Effector memory CD4-positive, alpha-beta T cell (primary cell): ENCODE measurements around the gene GJC3.
"Not testable (repeated sequence)": the region's sequence is repeated elsewhere in the genome, so short reads cannot be mapped to it uniquely, and the experiment has no call there.

Experiments used
- DNase-seq, 3 donors: peaks; one replicate each; pipeline ENCODE4 v3.0.0-alpha.2; 2020
- H3K27ac ChIP-seq: 2 replicates; pipeline ENCODE4 v1.7.0; 2013; ENCODE audit warnings: mild to moderate bottlenecking, low read length, moderate library complexity; ENCODE audit not compliant: insufficient read depth, poor library complexity, severe bottlenecking
- H3K27me3 ChIP-seq: replicated peaks from 2 replicates; pipeline ENCODE4 v1.7.0; 2013; ENCODE audit warnings: mild to moderate bottlenecking, low read length; ENCODE audit not compliant: insufficient read depth, control insufficient read depth, poor library complexity, severe bottlenecking
- H3K36me3 ChIP-seq: 2 replicates; pipeline ENCODE4 v1.7.0; 2013; ENCODE audit warnings: mild to moderate bottlenecking, low read length, moderate library complexity; ENCODE audit not compliant: control insufficient read depth, insufficient read depth
- H3K4me1 ChIP-seq: 2 replicates; pipeline ENCODE4 v1.7.0; 2013; ENCODE audit warnings: low read length, mild to moderate bottlenecking; ENCODE audit not compliant: control insufficient read depth, insufficient read depth, poor library complexity, severe bottlenecking
- H3K4me3 ChIP-seq: 2 replicates; pipeline ENCODE4 v1.7.0; 2013; ENCODE audit warnings: low read length, low read depth, mild to moderate bottlenecking; ENCODE audit not compliant: insufficient read depth, poor library complexity, severe bottlenecking
- H3K9me3 ChIP-seq: 2 replicates; pipeline ENCODE4 v1.7.0; 2013; ENCODE audit warnings: mild to moderate bottlenecking, low read length, moderate library complexity; ENCODE audit not compliant: control insufficient read depth

The GJC3 gene

DNA sequence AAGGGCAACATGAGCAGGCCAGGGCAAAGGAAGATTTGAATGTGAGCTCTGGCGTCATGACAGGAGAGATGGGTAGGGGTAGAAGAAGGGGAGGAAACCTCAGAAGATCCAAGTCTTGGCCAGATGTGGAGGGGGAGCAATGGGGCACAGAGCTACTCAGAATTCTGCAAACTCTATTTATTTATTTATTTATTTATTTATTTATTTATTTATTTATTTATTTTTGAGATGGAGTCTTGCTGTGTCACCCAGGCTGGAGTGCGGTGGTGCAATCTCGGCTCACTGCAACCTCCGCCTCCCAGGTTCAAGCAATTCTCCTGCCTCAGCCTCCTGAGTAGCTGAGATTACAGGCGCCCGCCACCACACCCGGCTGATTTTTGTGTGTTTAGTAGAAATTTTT is 25.2 kb upstream of the GJC3 start:
- not testable (repeated sequence) for H3K36me3 ChIP-seq, H3K4me1 ChIP-seq, H3K4me3 ChIP-seq, H3K27ac ChIP-seq, H3K9me3 ChIP-seq, H3K27me3 ChIP-seq, DNase-seq

DNA sequence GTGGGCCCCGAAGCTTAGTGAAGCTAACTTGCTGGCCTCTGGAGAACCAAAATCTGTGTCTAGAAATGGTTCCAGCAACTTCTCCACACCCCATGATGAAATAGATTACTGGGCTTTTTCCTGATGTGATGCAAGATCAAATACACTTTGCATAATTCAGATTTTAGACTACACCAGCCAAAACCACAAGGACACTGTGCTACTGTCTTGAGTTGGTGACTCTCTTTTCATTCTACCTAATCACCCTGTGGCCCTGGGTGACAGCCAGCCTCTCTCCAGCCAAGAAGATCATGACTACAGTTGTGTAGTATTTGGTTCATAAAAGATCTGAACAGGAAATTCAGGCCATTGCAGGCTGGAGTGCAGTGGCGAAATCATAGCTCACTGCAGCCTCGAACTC is 24.2 kb upstream of the GJC3 start:
- Histone ChIP-seq H3K4me3 (no peak overlapping the region), H3K4me1 (no peaks in the 10 kb centered on the region), H3K36me3 (no peaks in the 10 kb centered on the region), H3K27ac (no peak overlapping the region), H3K9me3 (no peaks in the 10 kb centered on the region), H3K27me3 (no peaks in the 10 kb centered on the region)
- DNase-seq = no peak

DNA sequence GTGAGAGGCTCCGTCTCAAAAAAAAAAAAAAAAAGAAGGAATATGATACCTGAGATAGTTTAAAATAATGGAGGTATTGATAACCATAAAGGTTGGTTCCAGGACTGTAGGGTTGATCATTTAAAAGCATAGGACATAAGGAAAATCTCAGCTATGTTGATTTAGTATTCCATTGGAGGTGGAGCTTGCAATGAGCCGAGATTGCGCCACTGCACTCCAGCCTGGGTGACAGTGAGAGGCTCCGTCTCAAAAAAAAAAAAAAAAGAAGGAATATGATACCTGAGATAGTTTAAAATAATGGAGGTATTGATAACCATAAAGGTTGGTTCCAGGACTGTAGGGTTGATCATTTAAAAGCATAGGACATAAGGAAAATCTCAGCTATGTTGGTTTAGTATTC is 23.2 kb upstream of the GJC3 start:
- not testable (repeated sequence) for H3K36me3 ChIP-seq, DNase-seq, H3K4me3 ChIP-seq, H3K27ac ChIP-seq, H3K27me3 ChIP-seq, H3K4me1 ChIP-seq, H3K9me3 ChIP-seq

DNA sequence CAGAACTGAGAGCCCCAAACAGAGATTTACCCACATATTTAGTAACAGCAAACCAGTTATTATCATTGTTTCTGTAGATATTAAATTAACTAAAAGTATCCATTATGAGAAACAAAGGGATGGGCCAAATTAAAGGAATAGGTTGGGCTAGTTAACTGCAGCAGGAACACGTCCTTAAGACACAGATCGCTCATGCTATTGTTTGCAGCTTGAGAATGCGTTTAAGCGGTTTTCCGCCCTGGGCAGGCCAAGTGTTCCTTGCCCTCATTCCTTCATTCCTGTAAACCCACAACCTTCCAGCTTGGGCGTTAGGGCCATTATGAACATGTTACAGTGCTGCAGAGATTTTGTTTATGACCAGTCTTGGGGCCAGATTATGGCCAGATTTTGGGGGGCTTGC is 21.4 kb upstream of the GJC3 start:
- not testable (repeated sequence) for H3K27ac ChIP-seq, H3K36me3 ChIP-seq, H3K27me3 ChIP-seq, H3K4me3 ChIP-seq, DNase-seq, H3K4me1 ChIP-seq, H3K9me3 ChIP-seq

DNA sequence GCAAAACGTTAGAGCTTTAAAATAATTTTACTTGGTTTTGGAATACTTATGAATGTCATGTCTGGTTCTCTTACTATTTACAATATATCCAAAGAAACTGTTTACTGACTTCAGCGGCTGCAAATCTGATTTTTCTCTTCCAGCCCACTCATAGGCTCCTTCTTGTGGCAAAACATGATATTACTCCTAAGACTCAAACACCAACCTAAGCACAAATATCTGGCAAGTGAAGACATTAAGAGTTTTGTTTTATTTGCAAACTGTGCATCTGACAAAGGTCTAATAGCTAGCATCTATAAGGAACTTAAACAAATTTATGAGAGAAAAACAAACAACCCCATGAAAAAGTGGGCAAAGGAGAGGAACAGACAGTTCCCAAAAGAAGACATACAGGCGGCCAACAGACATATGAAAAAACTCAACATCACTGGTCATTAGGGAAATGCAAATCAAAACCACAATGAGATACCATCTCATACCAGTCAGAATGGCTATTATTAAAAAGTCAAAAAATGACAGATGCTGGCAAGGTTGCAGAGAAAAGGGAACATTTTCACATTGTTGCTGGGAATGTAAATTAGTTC is 20.3 kb upstream of the GJC3 start:
- Histone ChIP-seq H3K27me3 (no peaks in the 10 kb centered on the region), H3K4me1 (no peaks in the 10 kb centered on the region), H3K9me3 (no peaks in the 10 kb centered on the region), H3K27ac (no peak overlapping the region), H3K36me3 (no peaks in the 10 kb centered on the region), H3K4me3 (no peak overlapping the region)
- DNase-seq = no peak

DNA sequence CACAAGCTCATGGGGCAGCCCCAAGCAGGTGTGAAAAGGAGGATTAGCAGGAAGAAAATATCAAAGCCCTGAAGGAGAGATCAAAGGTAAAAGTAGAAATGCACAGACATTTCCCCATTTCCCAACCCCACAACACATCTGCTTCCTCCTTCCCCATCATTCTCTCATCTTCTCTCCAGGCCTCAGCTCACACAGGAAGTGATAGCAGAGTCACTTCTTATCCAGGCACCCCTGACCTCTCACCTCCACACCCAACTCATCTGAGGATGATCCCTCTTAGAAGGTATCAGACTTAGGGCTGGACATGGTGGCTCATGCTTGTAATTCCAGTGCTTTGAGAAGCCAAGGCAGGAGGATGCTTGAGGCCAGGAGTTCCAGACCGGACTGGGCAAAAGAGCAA is 18.2 kb upstream of the GJC3 start:
- Histone ChIP-seq H3K27me3 (no peaks in the 10 kb centered on the region), H3K36me3 (no peaks in the 10 kb centered on the region), H3K27ac (no peak overlapping the region), H3K9me3 (no peaks in the 10 kb centered on the region), H3K4me3 (no peak overlapping the region), H3K4me1 (no peaks in the 10 kb centered on the region)
- DNase-seq = no peak

DNA sequence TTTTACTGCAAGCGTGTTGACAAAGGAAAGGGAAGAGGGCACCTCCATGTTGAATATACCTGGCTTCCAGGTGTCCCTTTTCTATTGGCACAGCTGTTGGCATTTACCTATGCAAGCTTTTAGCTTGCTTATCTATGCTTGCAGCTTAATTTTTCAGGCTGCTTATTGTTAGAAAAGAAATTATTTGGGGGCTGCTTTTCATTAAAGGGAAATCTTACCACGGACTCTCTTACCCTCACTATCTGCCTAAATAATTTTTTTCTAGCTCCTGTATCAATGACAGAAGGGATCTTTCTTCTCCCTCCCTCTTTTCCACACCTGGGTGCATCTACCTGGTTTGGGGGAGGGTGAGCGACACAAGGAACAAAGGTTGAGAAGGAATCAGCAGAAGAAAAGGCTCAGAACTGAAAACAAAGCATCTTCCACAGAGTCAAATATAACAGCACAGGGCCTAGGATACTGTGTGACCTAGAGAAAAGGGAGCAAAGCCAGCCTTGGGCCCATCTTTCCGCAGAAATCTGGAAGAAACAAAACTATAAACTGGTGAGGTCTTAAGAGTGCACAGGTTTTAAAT is 15.2 kb upstream of the GJC3 start:
- no peak overlapping the region for H3K4me3 ChIP-seq
- H3K4me1 ChIP-seq = no peaks in the 10 kb centered on the region
- DNase-seq = no peak
- no peak overlapping the region for H3K27ac ChIP-seq
- no peaks in the 10 kb centered on the region for H3K9me3 ChIP-seq
- no peaks in the 10 kb centered on the region for H3K36me3 ChIP-seq
- no peaks in the 10 kb centered on the region for H3K27me3 ChIP-seq

DNA sequence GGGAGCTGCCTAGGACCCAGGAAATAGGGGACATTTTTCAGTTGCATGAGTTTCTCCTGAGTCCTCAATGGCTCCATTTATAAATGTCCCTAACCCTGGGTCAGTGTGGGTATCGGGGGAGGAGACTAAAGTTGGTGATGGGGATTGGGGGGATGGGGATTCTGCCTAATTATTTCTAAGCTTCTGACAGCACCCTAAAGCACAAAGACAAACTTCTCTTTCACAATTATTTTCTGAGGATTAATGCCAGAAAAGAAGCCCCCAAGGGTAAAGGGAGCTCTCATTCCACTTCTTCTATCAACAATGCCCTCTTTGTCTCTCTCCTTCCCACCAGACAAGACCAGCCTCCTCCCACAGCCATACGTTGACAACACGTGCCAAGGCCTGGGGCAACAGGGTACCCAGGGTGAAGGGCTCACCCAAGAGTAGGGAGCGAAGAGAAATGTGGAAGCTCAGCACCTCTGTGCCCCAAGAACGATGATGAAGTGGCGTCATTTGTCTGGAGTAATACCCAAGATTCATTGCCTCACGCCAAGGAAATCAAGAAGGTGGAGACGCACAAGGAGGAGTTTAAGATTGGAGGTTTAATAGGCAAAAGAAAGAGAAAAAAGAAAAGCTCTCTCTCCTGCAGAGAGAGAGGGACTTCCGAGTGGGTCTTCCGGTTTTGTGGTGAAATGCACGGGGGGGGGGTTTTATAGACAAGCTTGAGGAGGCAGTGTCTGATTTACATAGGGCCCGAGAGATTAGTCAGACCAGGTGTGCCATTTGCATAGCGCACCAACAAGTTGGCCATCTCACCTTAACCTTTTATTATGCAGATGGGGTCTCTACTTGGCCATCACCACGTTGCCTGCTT is 14.4 kb upstream of the GJC3 start:
- H3K27me3 ChIP-seq = no peaks in the 10 kb centered on the region
- H3K36me3 ChIP-seq = no peaks in the 10 kb centered on the region
- H3K4me1 ChIP-seq = no peaks in the 10 kb centered on the region
- no peaks in the 10 kb centered on the region for H3K9me3 ChIP-seq
- no peak overlapping the region for H3K4me3 ChIP-seq
- DNase-seq = no peak
- no peak overlapping the region for H3K27ac ChIP-seq

DNA sequence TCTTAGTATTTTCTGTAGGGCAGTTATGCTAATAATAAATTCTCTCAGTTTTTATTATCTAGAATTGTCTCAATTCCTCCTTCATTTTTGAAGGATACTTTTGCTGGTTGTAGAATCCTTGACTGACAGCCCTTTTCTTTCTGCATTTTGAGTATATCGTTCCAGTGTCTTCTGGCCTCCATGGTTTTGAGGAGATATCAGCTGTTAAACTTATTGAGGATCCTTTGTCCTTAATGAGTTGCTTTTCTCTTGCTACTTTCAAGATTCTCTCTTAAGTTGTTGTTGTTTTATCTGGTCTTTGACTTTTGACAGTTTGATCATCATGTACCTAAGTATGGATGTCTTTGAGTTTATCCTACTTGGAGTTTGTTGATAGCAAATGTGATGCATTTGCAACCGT is 8.9 kb upstream of the GJC3 start:
- H3K4me3 ChIP-seq = no peak overlapping the region
- H3K27ac ChIP-seq = no peak overlapping the region
- H3K4me1 ChIP-seq = no peaks in the 10 kb centered on the region
- DNase-seq = no peak
- peaks cover 4% of the 10 kb centered on the region for H3K27me3 ChIP-seq
- H3K36me3 ChIP-seq = no peaks in the 10 kb centered on the region
- no peaks in the 10 kb centered on the region for H3K9me3 ChIP-seq

DNA sequence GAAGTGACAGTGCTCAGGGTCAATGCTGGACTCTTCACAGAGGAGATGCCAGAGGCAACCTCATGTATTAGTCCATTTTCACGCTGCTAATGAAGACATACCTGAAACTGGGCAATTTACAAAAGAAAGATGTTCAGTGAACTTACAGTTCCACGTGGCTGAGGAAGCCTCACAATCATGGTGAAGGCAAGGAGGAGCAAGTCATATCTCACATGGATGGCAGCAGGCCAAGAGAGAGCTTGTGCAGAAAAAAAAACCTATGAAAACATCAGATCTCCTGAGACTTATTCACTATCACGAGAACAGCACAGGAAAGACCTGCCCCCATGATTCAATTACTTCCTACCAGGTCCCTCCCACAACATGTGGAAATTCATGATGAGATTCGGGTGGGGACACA is 5.6 kb upstream of the GJC3 start:
- H3K27me3 ChIP-seq, H3K27ac ChIP-seq, H3K4me3 ChIP-seq, DNase-seq, H3K4me1 ChIP-seq, H3K9me3 ChIP-seq, H3K36me3 ChIP-seq: not testable (repeated sequence)
